BLaER1 (cell line): Measurements from ENCODE around the gene IPO4.
A peak's percentile ranks its signal among the peaks of the same experiment; 100 is the strongest.

ENCODE experiments used
- H3K27ac ChIP-seq: shearing (Covaris generic); formaldehyde crosslinking; 2 replicates; pipeline ENCODE4 v1.8.1; 2022
- H3K27me3 ChIP-seq: shearing (Covaris generic); formaldehyde crosslinking; 2 replicates; pipeline ENCODE4 v1.8.1; 2022
- H3K36me3 ChIP-seq: shearing (Covaris generic); formaldehyde crosslinking; 2 replicates; pipeline ENCODE4 v1.8.1; 2022
- H3K4me1 ChIP-seq: shearing (Covaris generic); formaldehyde crosslinking; 2 replicates; pipeline ENCODE4 v1.8.1; 2022
- H3K4me2 ChIP-seq: shearing (Covaris generic); formaldehyde crosslinking; 2 replicates; pipeline ENCODE4 v1.8.1; 2022
- H3K4me3 ChIP-seq: shearing (Covaris generic); formaldehyde crosslinking; 2 replicates; pipeline ENCODE4 v1.8.1; 2022
- H3K9ac ChIP-seq: shearing (Covaris generic); formaldehyde crosslinking; 2 replicates; pipeline ENCODE4 v1.8.1; 2022
- H3K9me3 ChIP-seq: shearing (Covaris generic); formaldehyde crosslinking; 2 replicates; pipeline ENCODE4 v1.8.1; 2022
- H4K20me1 ChIP-seq: shearing (Covaris generic); formaldehyde crosslinking; 2 replicates; pipeline ENCODE4 v1.8.1; 2022
- Cebpa-rat ChIP-seq: shearing (Covaris generic); IDR thresholded peaks from 2 replicates; pipeline ENCODE4 v1.8.1; 2022

Gene IPO4

DNA sequence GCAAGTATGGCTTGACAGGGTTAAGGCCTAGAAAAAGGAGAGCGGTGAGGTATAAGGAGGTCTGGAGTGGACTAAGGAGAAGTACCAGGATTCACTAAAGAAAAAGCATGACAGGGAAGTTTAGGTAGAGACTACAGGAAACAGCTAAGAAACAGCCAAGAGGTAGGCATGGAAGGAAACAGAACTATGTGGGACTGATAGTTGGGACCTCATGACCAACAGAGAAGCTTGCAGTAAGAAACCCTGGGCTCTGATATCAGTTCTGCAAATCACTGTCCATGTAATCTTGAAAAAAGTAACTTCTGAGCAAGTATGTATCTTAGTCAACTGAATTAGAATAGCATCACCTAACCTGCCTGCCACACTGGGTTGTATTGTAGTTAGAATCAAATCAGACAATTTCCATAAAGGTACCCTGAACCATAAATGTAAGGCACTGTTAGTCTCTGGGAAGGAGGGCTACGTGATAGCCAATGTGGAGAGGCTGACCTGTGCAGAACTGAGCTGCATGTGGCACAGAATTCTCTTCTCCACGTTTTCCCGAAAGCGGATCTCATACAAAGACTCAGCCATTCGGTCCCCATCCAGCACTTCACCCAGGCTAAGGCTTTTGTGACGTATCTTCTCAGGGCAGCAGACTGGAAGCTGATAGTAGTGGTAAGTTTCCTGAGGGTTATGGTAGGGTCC, 5.7 kb upstream of the IPO4 start:
- H3K9ac ChIP-seq = peak overlapping the region; percentile 98

DNA sequence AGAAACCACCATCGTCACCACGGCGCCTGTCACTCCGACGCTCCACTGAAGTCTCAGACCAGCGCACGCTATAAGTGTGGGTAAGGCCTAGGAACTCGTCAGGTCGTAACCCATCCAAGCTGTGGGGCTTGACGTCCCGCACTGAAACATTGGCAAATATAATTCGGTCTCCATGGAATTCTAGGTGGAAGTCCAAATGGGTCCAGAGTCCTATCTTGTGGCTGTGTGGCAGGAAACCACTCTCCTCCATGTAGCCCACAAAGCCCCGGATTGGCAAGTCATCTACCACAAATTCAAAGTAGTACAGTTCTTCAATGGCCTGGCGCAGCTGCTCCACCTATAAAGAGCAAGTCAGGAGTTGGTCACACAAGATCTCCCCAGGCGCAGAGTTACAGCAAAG, 4.3 kb upstream of the IPO4 start:
- Histone ChIP-seq H4K20me1 (no peaks in the 10 kb centered on the region), H3K4me2 (peak overlapping the region; percentile 43), H3K27ac (no peak overlapping the region), H3K4me1 (peaks cover 65% of the 10 kb centered on the region), H3K27me3 (no peaks in the 10 kb centered on the region), H3K9me3 (no peaks in the 10 kb centered on the region), H3K9ac (no peak overlapping the region), H3K4me3 (no peak overlapping the region), H3K36me3 (peaks cover 29% of the 10 kb centered on the region)
- no peak for TF ChIP-seq Cebpa-rat

More for the DNA sequence above, 5.7 kb upstream of the IPO4 start:
- Histone ChIP-seq H3K36me3 (peaks cover 40% of the 10 kb centered on the region), H3K4me2 (peak overlapping the region; percentile 84), H3K27ac (no peak overlapping the region), H3K4me1 (peaks cover 62% of the 10 kb centered on the region), H3K27me3 (no peaks in the 10 kb centered on the region), H4K20me1 (no peaks in the 10 kb centered on the region), H3K4me3 (peak overlapping the region; percentile 72), H3K9me3 (no peaks in the 10 kb centered on the region)
- no peak for TF ChIP-seq Cebpa-rat

DNA sequence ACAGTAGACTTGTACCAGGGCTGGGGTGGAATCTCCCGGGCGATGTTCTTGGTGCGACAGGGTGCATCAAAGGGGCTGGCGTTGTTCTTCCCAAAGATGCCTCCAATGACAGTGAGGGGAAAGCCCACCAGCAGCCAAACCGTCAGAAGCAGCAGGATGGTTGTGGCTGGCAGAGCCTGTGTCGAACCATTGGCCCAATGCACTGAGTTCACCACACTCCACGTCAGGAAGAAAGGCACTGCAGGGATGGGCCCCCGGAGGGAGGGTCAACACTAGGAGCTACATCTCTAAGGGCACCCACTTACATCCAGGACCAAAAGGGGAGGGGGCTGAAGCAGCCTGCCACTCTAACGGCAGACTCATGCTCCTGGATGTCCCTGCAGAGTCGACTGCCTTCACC, 1.8 kb upstream of the IPO4 start:
- Histone ChIP-seq H3K9me3 (no peaks in the 10 kb centered on the region), H3K27ac (no peak overlapping the region), H3K27me3 (no peaks in the 10 kb centered on the region), H3K4me3 (no peak overlapping the region), H4K20me1 (no peaks in the 10 kb centered on the region), H3K36me3 (peaks cover 49% of the 10 kb centered on the region), H3K9ac (no peak overlapping the region), H3K4me1 (peaks cover 60% of the 10 kb centered on the region), H3K4me2 (no peak overlapping the region)
- TF ChIP-seq Cebpa-rat = no peak

GRCh38 chr14:24189460-24189859, 844 bp upstream of the IPO4 start:
- Histone ChIP-seq H3K4me2 (peak overlapping the region; percentile 92), H4K20me1 (no peaks in the 10 kb centered on the region), H3K27me3 (no peaks in the 10 kb centered on the region), H3K36me3 (peaks cover 59% of the 10 kb centered on the region), H3K9ac (no peak overlapping the region), H3K27ac (0 out of 2 replicates have a peak overlapping the region, but pooled peaks have one; percentile 43), H3K4me3 (no peak overlapping the region), H3K4me1 (peaks cover 54% of the 10 kb centered on the region), H3K9me3 (no peaks in the 10 kb centered on the region)
- TF ChIP-seq Cebpa-rat = no peak

- no peaks in the 10 kb centered on the region for H3K27me3 ChIP-seq
- H3K9me3 ChIP-seq = no peaks in the 10 kb centered on the region
- peaks cover 49% of the 10 kb centered on the region for H3K4me1 ChIP-seq
- H4K20me1 ChIP-seq = no peaks in the 10 kb centered on the region
- peak overlapping the region; percentile 43; the same call in 1 of the 2 replicates for H3K27ac ChIP-seq
- TF ChIP-seq Cebpa-rat = no peak
- H3K9ac ChIP-seq = peak overlapping the region; percentile 51; the same call in 1 of the 2 replicates
- peak overlapping the region; percentile 92 for H3K4me2 ChIP-seq
- H3K4me3 ChIP-seq = peak overlapping the region; percentile 81
- peaks cover 63% of the 10 kb centered on the region for H3K36me3 ChIP-seq
These were observed 401 bp upstream of the IPO4 start for GRCh38 chr14:24189059-24189375.

DNA sequence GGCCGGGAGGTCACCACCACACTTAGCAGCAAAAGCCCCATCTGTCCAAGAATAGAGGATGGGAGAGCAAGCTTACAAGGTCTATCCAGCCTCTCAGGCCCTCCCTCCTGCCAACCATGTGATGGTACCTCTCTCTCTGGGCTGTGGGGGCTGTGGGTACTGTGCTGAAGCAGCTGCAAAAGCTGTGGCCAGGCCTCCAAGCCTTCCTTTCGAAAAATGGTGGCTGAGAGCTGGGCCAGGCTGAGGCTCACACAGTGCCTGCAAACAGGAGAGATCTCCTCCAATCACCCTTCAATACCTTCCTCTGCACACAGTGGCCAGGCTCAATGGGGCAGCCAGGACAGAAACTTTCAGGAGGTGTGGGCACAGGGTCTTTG, 1.1 kb downstream of the IPO4 start:
- no peaks in the 10 kb centered on the region for H4K20me1 ChIP-seq
- peaks cover 70% of the 10 kb centered on the region for H3K36me3 ChIP-seq
- H3K27ac ChIP-seq = peak overlapping the region; percentile 83; the same call in 1 of the 2 replicates
- H3K9ac ChIP-seq = peak overlapping the region; percentile 84
- no peak for TF ChIP-seq Cebpa-rat
- H3K4me1 ChIP-seq = peaks cover 35% of the 10 kb centered on the region
- peak overlapping the region; percentile 92 for H3K4me2 ChIP-seq
- peak overlapping the region; percentile 81 for H3K4me3 ChIP-seq
- no peaks in the 10 kb centered on the region for H3K9me3 ChIP-seq
- no peaks in the 10 kb centered on the region for H3K27me3 ChIP-seq

- no peaks in the 10 kb centered on the region for H4K20me1 ChIP-seq
- no peak overlapping the region for H3K9ac ChIP-seq
- no peak for TF ChIP-seq Cebpa-rat
- peaks cover 30% of the 10 kb centered on the region for H3K4me1 ChIP-seq
- H3K9me3 ChIP-seq = no peaks in the 10 kb centered on the region
- no peak overlapping the region for H3K27ac ChIP-seq
- no peaks in the 10 kb centered on the region for H3K27me3 ChIP-seq
- peak overlapping the region; percentile 81; the same call in 1 of the 2 replicates for H3K4me3 ChIP-seq
- peak overlapping the region; percentile 92 for H3K4me2 ChIP-seq
- peaks cover 70% of the 10 kb centered on the region for H3K36me3 ChIP-seq
These were observed 1.6 kb downstream of the IPO4 start for GRCh38 chr14:24186831-24187538.

- no peak for TF ChIP-seq Cebpa-rat
- Histone ChIP-seq H3K27me3 (no peaks in the 10 kb centered on the region), H3K9me3 (no peaks in the 10 kb centered on the region), H3K4me3 (no peak overlapping the region), H3K4me1 (peaks cover 27% of the 10 kb centered on the region), H3K4me2 (no peak overlapping the region), H3K36me3 (peaks cover 72% of the 10 kb centered on the region), H3K9ac (no peak overlapping the region), H4K20me1 (0 out of 2 replicates have a peak, but pooled peaks cover under 1% of the 10 kb centered on the region), H3K27ac (no peak overlapping the region)
These were observed 2.9 kb downstream of the IPO4 start for GRCh38 chr14:24185741-24186140.

GRCh38 chr14:24185026-24185425, 3.6 kb downstream of the IPO4 start:
- no peak for TF ChIP-seq Cebpa-rat
- H3K36me3 ChIP-seq = peaks cover 73% of the 10 kb centered on the region
- H3K4me1 ChIP-seq = peaks cover 34% of the 10 kb centered on the region
- H3K4me3 ChIP-seq = no peak overlapping the region
- H3K9me3 ChIP-seq = no peaks in the 10 kb centered on the region
- peaks cover 6% of the 10 kb centered on the region; the same call in 1 of the 2 replicates for H4K20me1 ChIP-seq
- no peak overlapping the region for H3K9ac ChIP-seq
- H3K27me3 ChIP-seq = no peaks in the 10 kb centered on the region
- no peak overlapping the region for H3K4me2 ChIP-seq
- no peak overlapping the region for H3K27ac ChIP-seq

GRCh38 chr14:24184104-24184970, 4.3 kb downstream of the IPO4 start:
- no peaks in the 10 kb centered on the region for H3K27me3 ChIP-seq
- H3K36me3 ChIP-seq = peaks cover 79% of the 10 kb centered on the region
- H3K4me2 ChIP-seq = no peak overlapping the region
- peaks cover 12% of the 10 kb centered on the region; the same call in 1 of the 2 replicates for H4K20me1 ChIP-seq
- TF ChIP-seq Cebpa-rat = no peak
- no peak overlapping the region for H3K9ac ChIP-seq
- H3K4me1 ChIP-seq = peaks cover 37% of the 10 kb centered on the region
- no peaks in the 10 kb centered on the region for H3K9me3 ChIP-seq
- no peak overlapping the region for H3K4me3 ChIP-seq
- H3K27ac ChIP-seq = no peak overlapping the region
